Ramos (cell line): ENCODE data around the gene NUP210L.

Experiments
- in situ Hi-C: fragments of 300-500 bp; cut with MboI; formaldehyde crosslinking; loops from one replicate; pipeline ENCODE4 v1.14.3; 2022; ENCODE audit warnings: low sequenced_read_pairs; ENCODE audit not compliant: unreplicated experiment

The NUP210L gene

DNA sequence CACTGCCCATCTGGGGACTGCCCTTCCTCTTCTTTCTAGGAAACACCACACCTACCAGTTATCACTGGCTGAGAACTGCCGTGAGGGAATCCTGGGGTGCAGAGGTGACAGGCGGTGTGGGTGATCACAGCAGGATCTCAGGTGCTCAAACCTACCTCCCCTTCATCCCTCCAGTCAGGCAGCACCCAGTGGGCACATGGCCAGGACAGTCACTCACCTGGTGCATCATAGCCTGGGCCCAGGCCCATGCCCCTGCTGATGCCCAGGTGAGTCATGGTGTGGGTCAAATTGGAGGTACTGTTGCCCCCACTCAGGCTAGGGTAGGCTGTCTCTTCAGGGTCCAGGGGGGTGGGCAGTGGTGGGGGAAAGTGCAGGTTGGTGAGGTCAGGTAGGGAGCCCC is 203.1 kb downstream of the NUP210L start:
- in situ Hi-C loops = no loop called here

DNA sequence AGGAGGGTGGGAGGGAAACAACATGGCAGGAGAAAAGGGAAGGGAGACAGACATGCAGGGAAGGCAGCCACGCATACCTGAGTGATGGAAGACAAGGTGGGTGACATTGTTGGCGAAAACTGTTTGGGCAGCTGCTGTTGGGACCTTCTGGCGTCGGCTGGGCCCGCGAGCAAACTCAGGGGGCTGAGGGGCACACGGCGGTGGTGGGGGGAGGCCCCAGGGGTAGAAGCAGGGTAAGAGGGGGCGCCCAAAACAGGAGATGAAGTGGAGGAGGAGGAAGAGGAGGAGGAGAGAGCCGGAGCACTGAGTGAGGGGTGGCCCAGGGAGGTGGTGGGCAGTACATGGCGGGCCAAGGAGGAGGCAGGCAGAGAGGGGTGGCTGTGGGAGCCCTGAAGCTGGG is 203.7 kb downstream of the NUP210L start:
- in situ Hi-C loops = no loop called here

DNA sequence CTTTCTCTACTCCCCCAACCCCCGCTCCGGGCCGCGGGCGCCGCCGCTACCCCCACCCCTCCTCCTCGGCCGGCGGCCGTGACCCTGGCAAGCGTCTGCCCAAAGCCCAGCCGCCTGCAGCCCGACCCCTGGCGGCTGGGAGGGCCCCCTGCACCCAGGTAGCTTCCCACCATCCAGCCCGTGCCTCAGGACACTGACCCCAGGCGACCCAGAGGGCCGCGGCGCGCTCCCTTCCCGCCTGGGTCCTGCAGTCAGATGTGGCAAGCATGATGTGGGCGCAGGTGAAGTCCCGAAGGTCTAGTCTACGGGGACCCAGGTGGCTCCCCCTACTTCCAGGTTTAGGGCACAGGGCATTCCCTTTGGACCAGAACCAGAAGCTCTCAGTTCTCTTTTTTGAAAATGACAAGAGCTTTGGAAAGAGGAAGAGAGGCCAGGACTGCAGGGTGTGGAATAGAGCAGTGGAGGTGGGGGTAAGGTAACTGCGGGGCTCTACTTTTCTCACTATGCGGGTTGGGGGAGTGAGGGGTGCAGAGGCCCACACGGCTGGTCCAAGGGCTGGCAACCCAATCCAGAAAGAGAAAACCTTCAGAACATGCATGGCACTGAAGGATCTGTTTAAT is 208.1 kb downstream of the NUP210L start, which contains the start of gene DENND4B:
Gene DENND4B (minus strand): TSS at position 97 of the 620 bp plus-strand sequence. CDS start 2,344 bp downstream, outside the sequence.
- in situ Hi-C loops = no loop called here

DNA sequence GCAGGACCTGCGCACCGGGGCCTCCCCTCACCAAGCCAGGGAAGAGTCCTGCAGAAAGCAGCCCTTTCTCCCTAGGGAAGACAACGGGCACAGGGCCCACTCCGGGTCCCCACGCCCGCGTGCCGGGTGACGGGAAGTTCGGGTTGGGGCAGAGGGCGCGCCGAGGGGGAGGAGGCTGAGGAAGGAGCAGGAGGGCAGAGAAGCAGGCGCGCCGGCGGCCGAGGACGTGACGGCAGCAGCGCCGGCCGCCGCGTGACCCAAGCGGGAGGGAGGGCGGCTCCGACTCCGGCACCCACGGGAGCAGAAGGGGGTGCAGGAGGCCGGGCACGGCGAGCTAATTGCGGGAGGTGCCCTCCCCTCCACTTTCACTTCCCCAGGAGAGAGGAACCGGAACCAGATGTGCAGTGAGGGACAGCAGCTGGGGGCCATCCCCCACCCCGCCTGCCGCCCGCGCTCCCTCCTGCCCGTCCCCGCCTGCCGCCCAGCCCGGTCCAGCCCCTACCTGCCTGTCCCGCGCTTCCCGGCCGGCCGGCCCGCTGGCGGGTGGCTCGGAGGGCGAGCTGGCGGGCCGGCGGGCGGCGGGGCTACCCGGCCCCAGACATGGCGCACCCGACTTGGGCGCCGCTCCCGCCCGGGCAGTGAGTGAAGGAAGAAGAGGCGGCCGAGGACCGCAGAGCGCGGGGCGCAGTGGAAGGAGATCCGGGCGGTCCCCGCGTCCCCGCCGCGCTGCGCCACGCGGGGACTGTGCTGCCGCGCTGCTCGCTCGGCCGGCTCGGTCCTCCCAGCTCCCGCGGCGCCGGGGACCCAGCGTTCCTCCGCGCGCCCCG is 208.9 kb downstream of the NUP210L start:
- in situ Hi-C loops = no loop called here

DNA sequence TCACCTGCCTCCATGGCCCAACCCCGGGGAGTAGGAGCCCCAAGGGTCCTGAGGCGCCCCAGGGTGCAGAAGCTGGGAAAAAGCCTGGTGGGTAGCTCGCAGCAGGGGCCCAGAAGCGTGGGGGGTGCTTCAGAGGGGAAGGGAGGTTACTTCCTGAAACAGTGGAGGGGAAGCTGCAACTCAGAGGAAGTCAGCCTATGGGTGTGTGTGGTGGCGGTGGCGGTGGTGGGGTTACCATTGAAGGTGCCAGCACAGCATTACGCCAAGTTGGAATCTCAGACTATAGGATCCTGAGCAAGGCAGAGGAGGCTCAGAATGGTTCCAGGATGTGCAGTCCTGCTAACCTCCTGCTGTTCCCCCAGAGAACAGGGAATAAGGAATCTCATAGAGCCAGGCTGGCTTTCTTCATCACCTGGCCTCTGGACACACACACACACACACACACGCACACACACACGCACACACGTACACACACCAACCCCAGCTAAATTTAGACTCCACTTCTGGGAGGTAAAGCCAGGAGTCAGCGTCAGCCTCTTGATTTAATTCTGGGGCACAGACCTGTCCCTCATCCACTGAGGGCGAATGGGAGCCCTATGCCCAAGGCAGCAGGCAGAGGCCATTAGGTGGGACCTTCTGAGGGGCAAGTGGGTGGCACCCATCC is 209.6 kb downstream of the NUP210L start:
- in situ Hi-C loops = no loop called here

DNA sequence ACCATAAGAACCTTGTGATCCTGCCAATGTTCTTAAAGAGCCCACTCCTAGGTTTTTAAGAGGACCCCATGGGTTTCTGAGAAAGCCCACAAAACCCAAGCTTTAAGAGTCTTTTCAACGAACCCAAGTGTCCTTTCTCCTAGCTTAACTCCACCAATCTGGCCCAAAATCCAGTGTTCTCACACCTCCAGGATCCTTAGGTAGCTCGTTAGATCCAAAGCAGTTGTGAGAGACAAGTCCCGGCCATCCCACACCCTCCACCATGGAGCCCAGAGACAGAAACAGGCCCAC is 210.1 kb downstream of the NUP210L start:
- in situ Hi-C loops = no loop called here

DNA sequence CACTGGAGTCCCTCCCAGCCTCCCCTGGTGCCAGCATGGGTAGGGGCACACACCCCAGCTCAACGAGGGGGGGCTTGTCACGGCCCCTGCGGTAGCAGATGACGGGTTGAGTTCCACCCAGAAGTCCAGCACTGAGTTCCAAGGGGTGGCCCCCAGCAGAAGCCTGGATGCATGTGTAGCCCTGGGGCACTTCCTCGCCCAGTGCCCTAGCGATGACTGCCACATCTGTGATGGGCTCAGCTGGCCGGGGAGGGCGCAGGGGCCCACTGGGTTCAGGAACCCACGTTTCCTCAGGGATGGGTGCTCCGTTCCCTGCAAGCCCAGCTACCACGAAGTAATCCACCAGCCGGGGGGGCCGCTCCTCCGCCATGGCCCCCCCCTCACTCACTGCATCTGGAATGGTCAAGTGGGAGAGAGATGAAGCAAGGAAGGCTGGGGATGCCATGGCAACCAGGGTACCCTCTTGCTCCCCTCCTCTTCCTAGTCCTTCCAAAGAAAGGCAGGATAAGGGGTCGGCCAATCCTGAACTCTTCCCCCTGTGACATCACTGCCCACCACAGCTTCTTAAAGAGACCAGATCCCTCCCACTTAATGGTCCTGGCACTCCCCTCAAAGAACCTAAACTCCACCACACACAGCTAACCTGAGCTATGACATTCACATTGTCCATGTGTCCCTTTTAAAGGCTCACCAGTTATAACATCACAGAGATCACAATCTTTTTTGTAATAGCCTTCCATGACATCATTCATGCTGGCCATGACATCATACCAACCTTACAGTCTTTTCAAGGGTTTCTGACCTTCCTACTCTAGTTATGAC is 210.7 kb downstream of the NUP210L start:
- in situ Hi-C loops = no loop called here

DNA sequence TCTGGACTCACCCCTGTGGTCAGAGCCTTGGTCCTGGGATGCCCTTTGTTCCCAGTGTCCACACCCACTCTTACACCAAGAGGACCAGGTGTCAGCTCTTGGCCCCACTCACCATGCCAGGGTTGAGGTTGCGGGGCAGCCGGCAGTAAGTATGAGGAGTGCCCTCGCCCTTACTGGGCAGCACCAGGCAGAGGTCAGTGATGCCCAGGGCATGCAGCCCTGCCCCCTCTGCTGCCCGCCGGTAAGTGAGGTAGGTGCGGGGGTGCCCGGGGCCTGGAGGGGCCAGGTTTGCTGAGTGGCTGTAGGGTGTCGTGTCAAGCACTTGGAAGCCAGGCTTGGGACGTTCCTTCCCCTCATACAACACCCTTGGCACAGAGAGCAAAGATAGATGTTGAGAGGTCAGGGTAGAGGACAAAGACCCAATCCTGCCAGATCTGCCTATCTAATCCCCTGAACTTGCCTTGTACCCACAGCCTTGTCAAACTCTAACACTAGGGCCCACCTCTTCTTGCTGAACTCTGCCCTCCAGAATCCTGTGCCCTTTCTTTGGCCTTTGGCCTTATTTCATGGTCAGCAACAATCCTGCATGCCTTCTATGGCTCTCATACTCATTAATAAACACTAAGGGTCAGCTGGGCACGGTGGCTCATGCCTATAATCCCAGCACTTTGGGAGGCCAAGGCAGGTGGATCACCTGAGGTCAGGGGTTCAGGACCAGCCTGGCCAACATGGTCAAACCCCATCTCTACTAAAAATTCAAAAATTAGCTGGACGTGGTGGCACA is 211.9 kb downstream of the NUP210L start:
- in situ Hi-C loops = no loop called here
